ENCODE results near the gene THSD7B.

GRCh38 chr2:137232076-137232475 is 466.7 kb downstream of the THSD7B start:
- TF ChIP-seq, protein P1, sequence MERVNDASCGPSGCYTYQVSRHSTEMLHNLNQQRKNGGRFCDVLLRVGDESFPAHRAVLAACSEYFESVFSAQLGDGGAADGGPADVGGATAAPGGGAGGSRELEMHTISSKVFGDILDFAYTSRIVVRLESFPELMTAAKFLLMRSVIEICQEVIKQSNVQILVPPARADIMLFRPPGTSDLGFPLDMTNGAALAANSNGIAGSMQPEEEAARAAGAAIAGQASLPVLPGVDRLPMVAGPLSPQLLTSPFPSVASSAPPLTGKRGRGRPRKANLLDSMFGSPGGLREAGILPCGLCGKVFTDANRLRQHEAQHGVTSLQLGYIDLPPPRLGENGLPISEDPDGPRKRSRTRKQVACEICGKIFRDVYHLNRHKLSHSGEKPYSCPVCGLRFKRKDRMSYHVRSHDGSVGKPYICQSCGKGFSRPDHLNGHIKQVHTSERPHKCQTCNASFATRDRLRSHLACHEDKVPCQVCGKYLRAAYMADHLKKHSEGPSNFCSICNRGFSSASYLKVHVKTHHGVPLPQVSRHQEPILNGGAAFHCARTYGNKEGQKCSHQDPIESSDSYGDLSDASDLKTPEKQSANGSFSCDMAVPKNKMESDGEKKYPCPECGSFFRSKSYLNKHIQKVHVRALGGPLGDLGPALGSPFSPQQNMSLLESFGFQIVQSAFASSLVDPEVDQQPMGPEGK (CRISPR knock-in tag; IDR thresholded peaks at IDR 0.05; ENCODE audit: borderline replicate concordance), result no peak
- TF ChIP-seq TCF4 (CRISPR knock-in tag; IDR thresholded peaks at IDR 0.05; ENCODE audit: borderline replicate concordance), result no peak
- TF ChIP-seq CSDC2 (CRISPR knock-in tag; IDR thresholded peaks at IDR 0.05), result no peak
- no peak for TF ChIP-seq ZC3H10 (CRISPR knock-in tag; IDR thresholded peaks at IDR 0.05)

Measured in SK-N-SH treated with all-trans-retinoic acid at 6 μM for 48 hours (cell line).